ENCODE results near the gene BRIP1. TPM values are rescaled to one million over a fixed set of nuclear protein-coding genes. Genes with fewer than 3 reads are reported as not detected.

Gene BRIP1
- polyA plus RNA-seq, 1 of the 3 experiments (the other 2 are of a cell fraction), result 2.0 TPM

GRCh38 chr17:61672140-61672539 is 191.2 kb downstream of the BRIP1 start (continued):
- TF ChIP-seq CTCF (IDR thresholded peaks at IDR 0.05), result no peak
- no peak for TF ChIP-seq FOSL2 (IDR thresholded peaks at IDR 0.05; ENCODE audit: borderline replicate concordance, low read depth)

GRCh38 chr17:61670691-61671090 is 192.6 kb downstream of the BRIP1 start:
- Histone ChIP-seq H2AFZ (ENCODE audit: low read depth) (no peak overlapping the region), H3K9me2 (no peaks in the 10 kb centered on the region), H3K27me3 (ENCODE audit: insufficient read depth) (no peaks in the 10 kb centered on the region), H3K4me1 (ENCODE audit: control insufficient read depth in 1 of 2, insufficient read depth in 2 of 2, low read depth in 1 of 2, low read length in 1 of 2) (no peaks in the 10 kb centered on the region), H3K36me3 (replicated peaks in 1 of 2; ENCODE audit: control insufficient read depth in 1 of 2, insufficient read depth in 2 of 2, low read length in 1 of 2) (no peaks in the 10 kb centered on the region), H3K4me3 (ENCODE audit: low read depth in 2 of 2, low read length in 1 of 2) (no peak overlapping the region), H3K27ac (ENCODE audit: low read depth in 2 of 2, low read length in 1 of 2) (no peak overlapping the region), H3K9ac (no peak overlapping the region), H3K79me2 (ENCODE audit: insufficient read depth) (no peaks in the 10 kb centered on the region), H3K4me2 (no peak overlapping the region), H4K20me1 (ENCODE audit: insufficient read depth) (no peaks in the 10 kb centered on the region), H3F3A (replicated peaks; ENCODE audit: insufficient read depth) (no peaks in the 10 kb centered on the region), H3K9me3 (peaks cover 3% of the 10 kb centered on the region; the same call in 1 of the 2 replicates)
- no peak for TF ChIP-seq SIN3A (IDR thresholded peaks at IDR 0.05; ENCODE audit: borderline replicate concordance, low read depth, low read length)
- TF ChIP-seq RXRA (IDR thresholded peaks at IDR 0.05; ENCODE audit: borderline replicate concordance, low read depth), result no peak
- no peak for TF ChIP-seq FOSL2 (IDR thresholded peaks at IDR 0.05; ENCODE audit: borderline replicate concordance, low read depth)
- TF ChIP-seq FOXM1 (IDR thresholded peaks at IDR 0.05; ENCODE audit: low read depth), result no peak
- TF ChIP-seq USF1 (IDR thresholded peaks at IDR 0.05; ENCODE audit: borderline replicate concordance, low read depth), result no peak
- TF ChIP-seq EP300 (IDR thresholded peaks at IDR 0.05; ENCODE audit: borderline replicate concordance in 1 of 2, low read depth in 1 of 2, low read length in 1 of 2), result no peak
- ChIA-PET CTCF (interaction anchor here (0.5 kb wide), 1 partner anchor 719 kb away, joined by 4 read pairs; no protein-coding TSS in a partner anchor), POLR2A (no interaction called here)
- WGBS (ENCODE audit: low lambda C conversion rate), result 89% methylated on average over 2 of the region's 2 CpGs
- DNase-seq, result no peak

GRCh38 chr17:61669522-61669921 is 193.8 kb downstream of the BRIP1 start:
- ChIA-PET CTCF (no interaction called here), POLR2A (no interaction called here)
- no peaks in the 10 kb centered on the region for H3K27me3 ChIP-seq (ENCODE audit: insufficient read depth)
- no peak overlapping the region for H3K4me2 ChIP-seq
- no peaks in the 10 kb centered on the region for H3K4me1 ChIP-seq (ENCODE audit: control insufficient read depth in 1 of 2, insufficient read depth in 2 of 2, low read depth in 1 of 2, low read length in 1 of 2)
- H4K20me1 ChIP-seq (ENCODE audit: insufficient read depth), result no peaks in the 10 kb centered on the region
- peaks cover 3% of the 10 kb centered on the region; the same call in 1 of the 2 replicates for H3K9me3 ChIP-seq
- no peaks in the 10 kb centered on the region for H3F3A ChIP-seq (replicated peaks; ENCODE audit: insufficient read depth)
- H3K36me3 ChIP-seq (replicated peaks in 1 of 2; ENCODE audit: control insufficient read depth in 1 of 2, insufficient read depth in 2 of 2, low read length in 1 of 2), result no peaks in the 10 kb centered on the region
- no peak overlapping the region for H3K9ac ChIP-seq
- no peaks in the 10 kb centered on the region for H3K9me2 ChIP-seq
- no peaks in the 10 kb centered on the region for H3K79me2 ChIP-seq (ENCODE audit: insufficient read depth)
- H3K27ac ChIP-seq (ENCODE audit: low read depth in 2 of 2, low read length in 1 of 2), result no peak overlapping the region
- H3K4me3 ChIP-seq (ENCODE audit: low read depth in 2 of 2, low read length in 1 of 2), result no peak overlapping the region
- H2AFZ ChIP-seq (ENCODE audit: low read depth), result no peak overlapping the region
- no peak for DNase-seq
- TF ChIP-seq GABPA (IDR thresholded peaks at IDR 0.05; ENCODE audit: low read depth), result no peak
- no peak for TF ChIP-seq CHD2 (IDR thresholded peaks at IDR 0.05; ENCODE audit: low read length, partially characterized antibody)
- no peak for TF ChIP-seq TEAD4 (IDR thresholded peaks at IDR 0.05; ENCODE audit: borderline replicate concordance, insufficient read depth)
- no peak for TF ChIP-seq RCOR1 (IDR thresholded peaks at IDR 0.05; ENCODE audit: low read length)
- no peak for TF ChIP-seq SIN3A (IDR thresholded peaks at IDR 0.05; ENCODE audit: borderline replicate concordance, low read depth, low read length)
- no peak for TF ChIP-seq USF1 (IDR thresholded peaks at IDR 0.05; ENCODE audit: borderline replicate concordance, low read depth)
- TF ChIP-seq TAF1 (IDR thresholded peaks at IDR 0.05; ENCODE audit: borderline replicate concordance, low read depth, low read length), result no peak
- no peak for TF ChIP-seq EZH2phosphoT487 (IDR thresholded peaks at IDR 0.05; ENCODE audit: borderline replicate concordance, low read depth)
- no peak for TF ChIP-seq NRF1 (IDR thresholded peaks at IDR 0.05; ENCODE audit: low read depth, low read length)
- TF ChIP-seq YY1 (IDR thresholded peaks at IDR 0.05; ENCODE audit: low read depth), result no peak
- no peak for TF ChIP-seq MEF2A (IDR thresholded peaks at IDR 0.05; ENCODE audit: borderline replicate concordance, low read depth)
- no peak for TF ChIP-seq REST (IDR thresholded peaks at IDR 0.05; ENCODE audit: low read depth, low read length)
- no peak for TF ChIP-seq EP300 (IDR thresholded peaks at IDR 0.05; ENCODE audit: borderline replicate concordance in 1 of 2, low read depth in 1 of 2, low read length in 1 of 2)
- no peak for TF ChIP-seq MXI1 (IDR thresholded peaks at IDR 0.05; ENCODE audit: low read depth, low read length)

Measured in SK-N-SH (cell line).